Peyer's patch (tissue), 4 donors: ENCODE results near the gene ZNF830.

Experiments used
- CTCF ChIP-seq, 6 experiments: fragments of 450-650 bp in 4 of 6; fragments of 200-600 bp in 2 of 6; sonication (generic) in 1 of 6; IDR thresholded peaks; one replicate each; pipeline ENCODE4 v1.5.1; 2017 to 2019; ENCODE audit warnings: antibody characterized with exemption in 6 of 6, mild to moderate bottlenecking in 3 of 6, moderate library complexity in 1 of 6
- POLR2A ChIP-seq, 2 donors: fragments of 450-650 bp; IDR thresholded peaks; one replicate each; pipeline ENCODE4 v1.5.1; 2017; ENCODE audit warnings: antibody characterized with exemption in 2 of 2, mild to moderate bottlenecking in 2 of 2, moderate library complexity in 2 of 2

- no peak for TF ChIP-seq CTCF (IDR thresholded peaks at IDR 0.05)
- TF ChIP-seq POLR2A (IDR thresholded peaks at IDR 0.05), result no peak
Observed at GRCh38 chr17:34981538-34982241, 20.4 kb downstream of the ZNF830 start.
